ENCODE results near the gene AIFM2.
A peak's percentile ranks its signal among the peaks of the same experiment; 100 is the strongest.
"Not testable (repeated sequence)": the region's sequence is repeated elsewhere in the genome, so short reads cannot be mapped to it uniquely, and the experiment has no call there.

AIFM2 gene

DNA sequence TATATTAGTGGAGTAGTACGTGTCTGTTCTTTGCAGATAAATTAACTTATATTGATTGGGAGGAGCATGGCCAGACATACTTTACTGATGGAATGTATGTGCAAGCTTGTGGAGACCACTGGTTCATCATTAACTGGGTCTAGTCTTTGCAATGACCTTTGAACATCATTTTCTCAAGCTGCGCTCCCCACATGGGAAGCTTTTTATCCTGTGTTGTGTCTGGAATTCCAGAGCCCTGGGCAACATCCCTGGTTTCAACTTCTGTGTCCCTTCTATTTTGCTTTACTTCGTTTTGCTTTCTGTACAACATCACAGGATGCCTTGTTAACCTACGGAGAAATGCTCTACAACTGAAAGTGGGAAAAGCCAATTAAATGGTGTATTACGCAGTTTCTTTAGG lies 41.7 kb downstream of the AIFM2 start:
- no peak for DNase-seq (ENCODE audit: low spot score)

GRCh38 chr10:70090013-70090412 lies 42.6 kb downstream of the AIFM2 start:
- DNase-seq (ENCODE audit: low spot score), result no peak

DNA sequence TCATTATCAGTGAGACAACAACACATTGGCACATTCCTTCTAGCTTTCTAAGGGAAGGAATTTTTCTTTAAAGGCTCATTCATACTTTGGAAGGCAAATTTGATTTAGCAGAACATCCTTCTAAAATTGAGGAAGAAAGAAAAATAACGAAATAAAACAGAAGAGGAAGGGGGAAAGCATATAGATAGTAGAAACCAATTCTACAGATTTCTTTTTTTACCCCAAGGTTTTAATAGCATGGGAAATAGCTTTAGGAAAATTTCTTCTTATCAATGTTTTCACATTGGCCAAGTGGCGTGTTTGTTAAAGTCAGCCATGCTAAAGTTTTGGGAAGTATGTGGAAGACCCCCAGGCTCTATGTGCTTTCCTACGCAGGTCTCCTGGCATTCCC lies 44.3 kb downstream of the AIFM2 start:
- no peak for DNase-seq (ENCODE audit: low spot score)

DNA sequence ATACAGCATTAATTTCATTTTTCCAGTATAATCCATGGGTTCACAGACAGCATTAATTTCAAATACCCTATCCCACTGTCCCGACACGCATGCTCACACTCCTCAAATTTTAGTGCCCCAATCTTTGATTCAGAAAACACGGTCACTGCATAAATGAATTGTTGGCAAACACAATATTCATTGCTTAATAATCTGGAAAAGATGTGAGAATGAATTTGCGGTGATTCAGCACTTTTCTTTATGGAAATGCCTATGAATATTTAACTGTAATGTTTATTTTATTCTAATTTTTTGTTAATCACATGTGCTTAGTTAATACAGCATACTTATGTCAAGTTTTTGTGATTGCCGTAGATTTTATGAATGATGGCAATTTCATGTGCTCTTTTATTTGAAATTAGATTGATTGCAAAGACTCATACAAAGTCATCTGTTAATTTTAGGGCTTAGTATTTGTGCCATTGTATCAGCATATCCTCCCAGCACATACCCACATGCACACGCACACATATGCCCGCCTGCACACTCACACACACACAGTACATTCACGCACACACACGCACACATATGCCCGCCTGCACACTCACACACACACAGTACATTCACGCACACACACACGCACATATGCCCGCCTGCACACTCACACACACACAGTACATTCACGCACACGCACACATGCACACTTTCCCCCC lies 44.9 kb downstream of the AIFM2 start:
- peak; percentile 36 for DNase-seq (ENCODE audit: low spot score)

- no peak for DNase-seq (ENCODE audit: low spot score)
Observed at GRCh38 chr10:70085975-70086613, 46.5 kb downstream of the AIFM2 start.

DNA sequence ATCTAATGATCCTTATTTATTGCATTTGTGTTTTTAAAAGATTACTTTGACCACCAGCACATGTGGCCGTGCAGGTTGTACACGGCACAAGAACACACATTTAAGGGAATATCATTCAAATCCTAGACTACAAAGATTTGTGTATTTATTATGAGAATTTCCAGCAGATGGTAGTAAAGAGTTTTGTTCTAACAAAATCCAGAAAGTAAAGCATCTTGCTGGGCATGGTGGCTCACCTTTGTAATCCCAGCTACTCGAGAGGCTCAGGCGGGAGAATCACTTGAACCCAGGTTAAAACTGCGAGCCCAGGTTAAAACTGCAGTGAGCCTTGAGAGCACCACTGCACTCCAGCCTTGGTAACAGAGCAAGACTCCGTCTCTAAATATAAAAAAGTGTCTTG lies 48.4 kb downstream of the AIFM2 start:
- DNase-seq (ENCODE audit: low spot score), result no peak

- DNase-seq (ENCODE audit: low spot score), result not testable (repeated sequence)
Observed at GRCh38 chr10:70080789-70081188, 51.8 kb downstream of the AIFM2 start.

DNA sequence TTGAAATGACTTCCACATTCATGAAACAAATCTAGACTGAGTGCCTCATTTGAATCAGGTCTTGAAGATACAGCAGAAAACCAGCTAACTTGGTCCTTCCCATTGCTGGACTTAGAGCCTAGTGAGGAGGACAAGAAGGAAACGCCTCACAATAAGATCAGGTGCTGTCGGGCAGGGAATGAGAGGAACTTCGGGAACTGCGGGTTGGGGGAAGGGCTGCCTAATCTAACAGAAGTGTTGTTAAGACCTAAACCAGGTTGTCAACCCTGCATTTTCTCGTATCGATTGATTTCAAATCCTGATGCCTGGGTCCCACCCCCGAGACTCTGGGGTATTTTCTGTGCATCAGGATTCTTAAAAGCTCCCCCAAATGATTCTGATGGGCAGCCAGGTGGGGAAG lies 53.7 kb downstream of the AIFM2 start:
- DNase-seq (ENCODE audit: low spot score), result no peak

DNA sequence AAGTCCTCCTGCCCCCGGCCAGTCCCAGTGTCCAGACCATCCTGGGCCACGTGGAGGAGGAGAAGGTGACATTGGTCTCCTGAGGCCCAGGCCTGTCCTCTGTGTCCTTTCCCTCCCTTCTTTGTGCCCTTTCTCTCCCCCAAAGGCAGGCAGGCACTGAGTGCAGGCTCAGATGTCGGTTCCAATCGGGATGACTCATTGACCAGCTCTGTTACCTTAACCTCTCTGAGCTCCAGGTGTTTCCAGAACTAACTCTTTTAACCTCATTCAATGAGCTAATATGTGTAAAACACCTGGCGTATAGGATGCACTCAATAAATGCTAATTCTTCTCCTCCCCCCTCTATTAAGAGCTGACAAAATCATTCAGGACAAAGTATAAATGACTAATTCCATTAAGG lies 54.3 kb downstream of the AIFM2 start:
- DNase-seq (ENCODE audit: low spot score), result no peak

- DNase-seq (ENCODE audit: low spot score), result no peak
Observed at GRCh38 chr10:70074971-70075370, 57.7 kb downstream of the AIFM2 start.

DNA sequence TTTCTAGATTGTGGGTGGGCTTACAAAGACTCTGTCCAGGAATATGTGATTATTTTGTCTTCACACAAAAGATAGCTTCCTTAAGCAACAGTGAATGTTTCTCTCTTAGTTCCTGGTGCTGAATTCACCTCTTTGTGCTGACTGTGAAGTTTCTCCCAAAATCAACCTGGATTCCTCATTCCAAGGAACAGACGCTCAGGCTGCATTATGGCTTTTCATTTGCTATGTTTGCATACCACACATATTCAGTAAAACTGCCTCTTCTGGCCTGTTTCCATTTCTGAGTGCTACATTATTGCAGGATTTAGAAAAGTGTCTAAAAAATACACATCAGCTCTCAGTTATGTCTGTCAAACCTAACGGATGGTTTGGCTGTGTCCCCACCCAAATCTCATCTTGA lies 58.5 kb downstream of the AIFM2 start:
- DNase-seq (ENCODE audit: low spot score), result no peak

DNA sequence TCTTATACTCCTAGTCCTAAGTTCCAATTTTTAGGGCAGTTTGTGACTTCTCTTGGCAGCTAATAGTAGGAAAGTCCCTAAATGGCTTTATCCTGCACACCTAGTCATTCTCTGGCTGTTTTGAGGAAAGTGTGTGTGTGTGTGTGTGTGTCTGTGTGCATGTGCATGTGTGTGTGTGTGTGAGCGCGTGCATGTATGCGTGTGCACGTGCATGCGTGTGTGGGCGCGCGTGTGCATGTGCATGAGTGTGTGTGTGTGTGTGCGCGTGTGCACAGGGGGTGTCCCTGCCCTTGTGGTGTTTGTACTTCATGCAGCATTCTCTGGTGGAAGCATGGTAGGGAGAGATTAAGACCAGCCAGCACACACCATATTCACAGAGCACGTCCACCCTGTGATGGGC lies 61.8 kb downstream of the AIFM2 start:
- no peak for DNase-seq (ENCODE audit: low spot score)

- no peak for DNase-seq (ENCODE audit: low spot score)
Observed at GRCh38 chr10:70069346-70069745, 63.3 kb downstream of the AIFM2 start.

GRCh38 chr10:70068925-70069324 lies 63.7 kb downstream of the AIFM2 start:
- no peak for DNase-seq (ENCODE audit: low spot score)

- DNase-seq (ENCODE audit: low spot score), result no peak
Observed at GRCh38 chr10:70067586-70067985, 65.0 kb downstream of the AIFM2 start.

DNA sequence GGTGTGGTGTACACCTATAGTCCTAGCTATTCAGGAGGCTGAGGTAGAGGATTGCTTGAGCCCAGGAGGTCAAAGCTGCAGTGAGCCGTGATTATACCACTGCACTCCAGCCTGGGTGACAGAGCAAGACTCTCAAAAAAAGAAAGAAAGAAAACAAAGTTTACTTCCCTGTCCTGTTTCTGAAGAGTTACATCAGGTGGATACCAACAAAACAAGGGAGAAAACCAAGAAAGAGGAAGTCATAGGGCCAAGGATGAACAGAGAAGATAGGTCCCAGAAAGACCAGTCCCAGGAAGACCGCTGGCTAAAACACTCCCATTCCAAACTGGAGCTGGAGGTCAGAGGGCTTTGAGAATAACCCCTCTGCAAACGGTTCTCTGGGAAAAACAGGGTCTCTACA lies 66.4 kb downstream of the AIFM2 start:
- no peak for DNase-seq (ENCODE audit: low spot score)

GRCh38 chr10:70064486-70064885 lies 68.1 kb downstream of the AIFM2 start:
- DNase-seq (ENCODE audit: low spot score), result no peak

GRCh38 chr10:70063418-70064098 lies 69.1 kb downstream of the AIFM2 start:
- no peak for DNase-seq (ENCODE audit: low spot score)
